GM13976 (cell line): ENCODE data around the gene HTR3A.
A peak's percentile ranks its signal among the peaks of the same experiment; 100 is the strongest.

Experiments
- DNase-seq: peaks from one replicate; pipeline ENCODE4 v3.0.0; 2012; ENCODE audit warnings: low spot score
- in situ Hi-C: fragments of 300-500 bp; cut with MboI; formaldehyde crosslinking; loops from one replicate; pipeline ENCODE4 v1.12.0; 2022; ENCODE audit warnings: low sequenced_read_pairs, mixed read lengths, inconsistent platforms; ENCODE audit not compliant: unreplicated experiment
- TF ChIP-seq, protein P1 (sequence below): IDR thresholded peaks from 2 replicates; pipeline ENCODE4 v1.5.1; 2012; ENCODE audit warnings: borderline replicate concordance, mild to moderate bottlenecking; ENCODE audit not compliant: insufficient read depth; ENCODE audit errors: extremely low read depth, missing control alignments, control extremely low read depth

Gene HTR3A

DNA sequence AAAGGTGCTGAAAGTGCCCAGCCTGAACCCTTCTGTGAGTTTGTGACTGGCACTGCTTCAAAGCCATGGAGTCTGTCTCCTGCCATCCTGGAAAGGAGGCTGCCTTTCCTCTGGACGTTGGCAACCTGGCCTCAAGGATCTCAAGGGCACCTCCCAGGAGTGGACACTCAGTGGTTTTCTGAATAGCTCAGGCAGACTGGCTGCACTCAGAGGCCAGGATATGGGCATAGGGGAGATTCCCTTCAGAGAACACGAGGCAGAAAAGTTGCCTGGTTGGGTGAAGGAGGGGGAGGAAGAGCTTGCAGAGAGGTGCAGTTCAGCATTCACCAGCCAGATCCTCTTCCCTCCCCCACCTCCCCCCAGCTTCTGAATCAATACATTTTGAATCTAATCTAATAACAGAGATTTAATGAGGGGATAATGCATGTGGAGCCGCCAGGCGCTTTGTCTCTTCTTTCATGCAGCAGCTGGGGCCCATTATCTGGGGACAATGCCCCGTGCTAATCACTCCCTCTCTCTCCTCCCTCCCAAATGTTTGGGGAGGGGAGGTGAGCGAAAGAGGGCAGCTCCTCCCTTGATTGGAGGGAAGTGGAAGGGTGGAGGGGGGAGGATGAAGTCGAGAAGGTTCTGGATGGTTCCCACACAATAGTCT, 17.7 kb downstream of the HTR3A start:
- in situ Hi-C loops = loop anchor here (10.0 kb wide), 1 partner anchor 272 kb away; no protein-coding TSS in a partner anchor
- TF ChIP-seq, protein P1, sequence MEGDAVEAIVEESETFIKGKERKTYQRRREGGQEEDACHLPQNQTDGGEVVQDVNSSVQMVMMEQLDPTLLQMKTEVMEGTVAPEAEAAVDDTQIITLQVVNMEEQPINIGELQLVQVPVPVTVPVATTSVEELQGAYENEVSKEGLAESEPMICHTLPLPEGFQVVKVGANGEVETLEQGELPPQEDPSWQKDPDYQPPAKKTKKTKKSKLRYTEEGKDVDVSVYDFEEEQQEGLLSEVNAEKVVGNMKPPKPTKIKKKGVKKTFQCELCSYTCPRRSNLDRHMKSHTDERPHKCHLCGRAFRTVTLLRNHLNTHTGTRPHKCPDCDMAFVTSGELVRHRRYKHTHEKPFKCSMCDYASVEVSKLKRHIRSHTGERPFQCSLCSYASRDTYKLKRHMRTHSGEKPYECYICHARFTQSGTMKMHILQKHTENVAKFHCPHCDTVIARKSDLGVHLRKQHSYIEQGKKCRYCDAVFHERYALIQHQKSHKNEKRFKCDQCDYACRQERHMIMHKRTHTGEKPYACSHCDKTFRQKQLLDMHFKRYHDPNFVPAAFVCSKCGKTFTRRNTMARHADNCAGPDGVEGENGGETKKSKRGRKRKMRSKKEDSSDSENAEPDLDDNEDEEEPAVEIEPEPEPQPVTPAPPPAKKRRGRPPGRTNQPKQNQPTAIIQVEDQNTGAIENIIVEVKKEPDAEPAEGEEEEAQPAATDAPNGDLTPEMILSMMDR = no peak

DNA sequence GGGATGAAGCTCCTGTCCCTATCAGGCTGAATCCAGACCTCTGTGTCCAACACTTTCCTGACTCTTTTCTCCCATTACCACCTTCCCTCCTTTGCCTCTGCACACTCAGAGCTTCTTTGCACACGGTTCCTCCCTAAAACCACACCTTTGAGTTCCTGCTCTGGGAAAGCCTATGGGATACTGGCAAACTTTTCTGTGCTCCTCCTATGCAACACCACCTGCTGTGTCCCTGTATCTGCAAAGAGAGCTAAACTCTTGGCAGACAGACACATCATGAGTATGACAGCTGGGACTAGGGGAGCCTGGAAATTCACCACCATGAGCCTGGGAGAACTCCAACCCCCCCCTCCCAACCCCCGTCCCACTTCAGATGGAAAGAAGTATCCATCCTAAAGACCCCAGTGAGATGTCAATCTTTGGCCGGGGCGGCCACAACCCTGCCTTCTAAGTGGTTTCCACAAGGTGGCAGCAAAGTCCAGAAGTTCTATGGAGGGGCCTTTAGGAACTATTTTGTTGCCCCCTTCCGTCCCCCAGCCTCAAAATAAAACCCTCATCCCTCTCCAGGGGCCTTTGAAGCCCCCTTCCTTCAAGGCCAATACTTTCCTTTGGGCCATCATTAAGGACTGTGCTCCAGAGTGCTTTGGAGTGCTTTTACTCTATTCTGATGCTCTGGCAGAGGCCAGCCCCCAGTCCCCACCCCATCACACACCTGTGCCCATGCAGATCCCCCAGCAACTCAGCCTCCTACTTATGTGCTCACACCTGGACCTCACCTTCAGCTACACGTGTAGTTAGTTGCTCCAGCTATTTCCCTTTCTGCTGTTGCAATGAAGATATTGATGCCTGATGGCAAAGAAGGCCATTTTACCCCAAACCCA, 19.4 kb downstream of the HTR3A start:
- in situ Hi-C loops = loop anchor here (10.0 kb wide), 1 partner anchor 270 kb away; no protein-coding TSS in a partner anchor
- TF ChIP-seq, protein P1 = peak; percentile 35
- DNase-seq = peak; percentile 58

More for the DNA sequence above, 17.7 kb downstream of the HTR3A start:
- no peak for DNase-seq

DNA sequence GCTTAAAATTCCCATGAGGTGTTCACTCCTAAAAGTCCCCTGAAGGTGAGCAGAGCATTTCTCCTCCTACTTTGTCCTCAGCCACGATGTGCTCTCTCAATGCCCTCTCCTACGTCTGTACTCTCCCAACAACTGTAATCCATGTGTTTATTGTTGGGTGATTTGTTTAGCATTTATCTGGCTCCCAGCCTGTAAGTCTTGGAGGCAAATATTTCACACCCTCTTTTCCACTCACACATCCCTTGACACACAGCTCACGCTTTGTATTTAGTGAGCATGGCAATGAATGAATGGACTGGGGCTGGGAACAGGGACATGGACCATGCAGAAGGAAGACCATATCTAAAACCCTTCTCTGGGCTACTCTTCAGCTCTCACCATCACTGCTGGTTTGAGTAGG, 22.6 kb downstream of the HTR3A start:
- no peak for DNase-seq
- TF ChIP-seq, protein P1 = no peak
- in situ Hi-C loops = loop anchor here (10.0 kb wide), 1 partner anchor 267 kb away; no protein-coding TSS in a partner anchor

DNA sequence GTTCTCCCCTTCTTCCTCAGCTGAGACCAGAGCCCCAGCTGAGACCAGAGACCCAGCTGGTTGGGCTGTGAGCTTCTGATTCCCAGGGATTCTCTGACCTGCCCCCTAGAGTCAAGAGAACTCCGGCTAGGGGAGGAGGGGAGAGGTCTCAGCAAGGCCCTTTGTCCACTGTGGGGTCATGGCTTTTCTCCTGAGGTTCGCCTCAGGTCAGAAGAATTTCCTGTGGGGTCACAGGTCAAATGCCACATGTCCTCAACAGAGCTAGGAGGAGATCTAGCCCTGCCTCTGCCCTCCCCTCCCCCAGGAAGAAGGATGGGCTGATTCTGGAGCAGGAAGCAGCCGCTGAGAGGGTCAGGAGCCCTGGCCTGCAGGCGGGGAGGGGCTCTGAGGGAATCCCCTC, 23.7 kb downstream of the HTR3A start:
- TF ChIP-seq, protein P1 = no peak
- in situ Hi-C loops = loop anchor here (10.0 kb wide), 1 partner anchor 266 kb away; no protein-coding TSS in a partner anchor
- no peak for DNase-seq

DNA sequence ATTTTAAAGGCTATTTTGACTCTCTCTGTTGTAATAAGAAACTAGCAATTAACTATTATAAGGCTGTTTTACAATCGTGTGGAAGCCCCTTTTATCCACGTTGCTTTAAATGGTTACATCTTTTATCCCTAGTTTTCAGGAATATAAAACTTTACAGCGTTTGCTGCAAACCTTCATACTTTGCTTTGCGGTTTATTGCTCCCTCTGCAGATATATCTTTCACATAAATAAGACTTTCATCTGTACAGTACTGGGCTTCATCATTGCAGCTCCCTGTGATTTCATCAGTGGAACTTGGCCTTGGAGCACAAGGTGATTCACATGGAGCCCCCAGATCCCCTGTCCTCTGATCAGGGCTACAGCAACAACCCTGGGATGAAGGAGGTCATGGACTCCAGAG, 25.6 kb downstream of the HTR3A start:
- DNase-seq = no peak
- in situ Hi-C loops = no loop called here
- TF ChIP-seq, protein P1 = no peak

DNA sequence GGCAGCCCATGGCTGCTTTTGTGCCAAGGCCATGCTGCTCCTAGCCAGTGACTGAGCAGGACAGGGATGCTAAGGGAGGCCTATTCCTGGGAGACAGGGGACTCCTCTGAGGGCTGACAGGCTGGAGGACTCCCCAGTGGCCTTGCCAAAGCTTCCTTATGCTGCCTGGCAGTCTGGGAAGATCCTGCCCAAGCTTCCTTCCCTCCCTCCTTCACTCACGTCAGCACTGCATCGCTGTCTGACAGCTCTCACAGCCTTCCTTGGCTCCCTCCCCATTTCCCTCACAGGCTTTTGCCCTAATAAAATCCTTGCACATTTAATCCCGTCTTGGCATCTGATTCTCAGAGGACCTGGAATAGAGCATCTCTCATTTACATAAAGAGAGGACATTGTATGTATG, 26.5 kb downstream of the HTR3A start:
- no peak for DNase-seq
- TF ChIP-seq, protein P1 = no peak
- in situ Hi-C loops = no loop called here
